H1 (cell line): ENCODE data around the gene CCDC30. TPM values are rescaled to one million over a fixed set of nuclear protein-coding genes. Genes with fewer than 3 reads are reported as not detected.

Experiments used
- CTCF ChIA-PET: fragments of 300-600 bp; sonication (Branson Sonifier 250); formaldehyde crosslinking; loops from one replicate; lab custom pipeline; 2021; ENCODE audit not compliant: partially characterized antibody; lab: Charles Lee
- POLR2A ChIA-PET: fragments of 300-600 bp; sonication (Branson Sonifier 250); formaldehyde crosslinking; loops from one replicate; lab custom pipeline; 2021; ENCODE audit warnings: inconsistent platforms; ENCODE audit not compliant: partially characterized antibody; lab: Charles Lee
- DNase-seq, 2 experiments: peaks; one replicate each; pipeline versions ENCODE4 v3.0.0 to v3.0.0-alpha.2; 2010 to 2022; ENCODE audit warnings: low spot score in 2 of 2, low read depth in 1 of 2, mixed read lengths in 1 of 2
- FAIRE-seq: peaks from 2 replicates; lab custom pipeline; 2011; peaks lifted over from hg19 to GRCh38; lab: Jason Lieb, UNC
- H2AFZ ChIP-seq: 2 replicates; pipeline ENCODE4 v1.8.1; 2012; ENCODE audit warnings: low read length, inconsistent platforms
- H2AK5ac ChIP-seq: 2 replicates; pipeline ENCODE4 v1.6.1; 2013; ENCODE audit warnings: low read depth, low read length
- H2BK120ac ChIP-seq: replicated peaks from 2 replicates; pipeline ENCODE3; 2013; ENCODE audit warnings: low read depth, low read length, inconsistent platforms
- H2BK12ac ChIP-seq: 2 replicates; pipeline ENCODE4 v1.6.1; 2013; ENCODE audit warnings: low read depth, low read length
- H2BK15ac ChIP-seq: 2 replicates; pipeline ENCODE4 v1.6.1; 2013; ENCODE audit warnings: low read length
- H2BK20ac ChIP-seq: 2 replicates; pipeline ENCODE4 v1.6.1; 2013; ENCODE audit warnings: low read length
- H2BK5ac ChIP-seq: 2 replicates; pipeline ENCODE4 v1.6.1; 2013; ENCODE audit warnings: low read depth, low read length
- H3K14ac ChIP-seq: 2 replicates; pipeline ENCODE4 v1.6.1; 2013; ENCODE audit warnings: inconsistent platforms; ENCODE audit not compliant: insufficient read length
- H3K18ac ChIP-seq: 2 replicates; pipeline ENCODE4 v1.6.1; 2013; ENCODE audit warnings: low read length; ENCODE audit errors: extremely low read depth
- H3K23ac ChIP-seq: 2 replicates; pipeline ENCODE4 v1.6.1; 2013; ENCODE audit warnings: inconsistent platforms; ENCODE audit not compliant: insufficient read length
- H3K23me2 ChIP-seq: 2 replicates; pipeline ENCODE4 v1.6.1; 2013; ENCODE audit warnings: low read depth, low read length
- H3K27ac ChIP-seq: 2 replicates; pipeline ENCODE4 v1.6.1; 2011; ENCODE audit warnings: low read depth, low read length, inconsistent platforms
- H3K27me3 ChIP-seq, 4 experiments: replicated peaks in 1 of 4; 1 replicate in 1 of 4; 2 replicates in 3 of 4; pipeline versions ENCODE4 v1.6.1 to v1.8.1; 2011 to 2013; ENCODE audit warnings: low read length in 3 of 4, mild to moderate bottlenecking in 3 of 4, inconsistent platforms in 2 of 4, mixed read lengths in 2 of 4, moderate library complexity in 1 of 4; ENCODE audit not compliant: control insufficient read depth in 3 of 4, insufficient read depth in 3 of 4; ENCODE audit errors: extremely low read depth in 1 of 4
- H3K36me3 ChIP-seq, 4 experiments: 2 replicates each; pipeline versions ENCODE4 v1.6.1 to v1.8.1; 2011 to 2013; ENCODE audit warnings: mild to moderate bottlenecking in 4 of 4, low read length in 3 of 4, moderate library complexity in 2 of 4, control low read depth in 1 of 4, inconsistent platforms in 1 of 4; ENCODE audit not compliant: insufficient read depth in 4 of 4, control insufficient read depth in 2 of 4
- H3K4ac ChIP-seq: replicated peaks from 2 replicates; pipeline ENCODE3; 2013; ENCODE audit warnings: low read length, low read depth, mixed read lengths, inconsistent platforms; ENCODE audit not compliant: insufficient read length
- H3K4me1 ChIP-seq, 4 experiments: replicated peaks in 1 of 4; 1 replicate in 1 of 4; 2 replicates in 3 of 4; pipeline versions ENCODE4 v1.6.1 to v1.8.1; 2011 to 2013; ENCODE audit warnings: low read length in 3 of 4, inconsistent platforms in 2 of 4, mixed read lengths in 1 of 4; ENCODE audit not compliant: insufficient read depth in 4 of 4, control insufficient read depth in 3 of 4
- H3K4me2 ChIP-seq, 2 experiments: 2 replicates each; pipeline versions ENCODE4 v1.6.1 to v1.8.1; 2011 to 2013; ENCODE audit warnings: low read depth in 2 of 2, low read length in 2 of 2, control low read depth in 1 of 2, inconsistent platforms in 1 of 2, mild to moderate bottlenecking in 1 of 2; ENCODE audit not compliant: insufficient read depth in 1 of 2
- H3K4me3 ChIP-seq, 4 experiments: fragments of 200-600, 300-600 bp in 1 of 4; sonication (generic), shearing (Covaris generic), sonication (Bioruptor Twin) in 1 of 4; 2 replicates each; pipeline versions ENCODE4 v1.5.1 to v1.8.1; 2011 to 2016; ENCODE audit warnings: low read length in 4 of 4, low read depth in 3 of 4, control low read depth in 2 of 4, inconsistent platforms in 2 of 4, mild to moderate bottlenecking in 2 of 4, mixed read lengths in 1 of 4, moderate library complexity in 1 of 4; ENCODE audit not compliant: insufficient read depth in 2 of 4; ENCODE audit errors: extremely low read depth in 1 of 4
- H3K56ac ChIP-seq: replicated peaks from 2 replicates; pipeline ENCODE3; 2013; ENCODE audit warnings: low read depth, mild to moderate bottlenecking, mixed read lengths, low read length, inconsistent platforms; ENCODE audit not compliant: insufficient read length
- H3K79me1 ChIP-seq: 2 replicates; pipeline ENCODE4 v1.6.1; 2013; ENCODE audit warnings: low read depth, low read length, control low read depth
- H3K79me2 ChIP-seq, 2 experiments: 2 replicates each; pipeline versions ENCODE4 v1.6.1 to v1.8.1; 2012 to 2013; ENCODE audit warnings: low read length in 2 of 2, mild to moderate bottlenecking in 2 of 2, inconsistent platforms in 1 of 2; ENCODE audit not compliant: insufficient read depth in 2 of 2, control insufficient read depth in 1 of 2
- H3K9ac ChIP-seq, 4 experiments: replicated peaks in 1 of 4; 1 replicate in 1 of 4; 2 replicates in 3 of 4; pipeline versions ENCODE4 v1.6.1 to v1.8.1; 2011 to 2013; ENCODE audit warnings: low read depth in 3 of 4, low read length in 3 of 4, control low read depth in 2 of 4, mild to moderate bottlenecking in 2 of 4, moderate library complexity in 2 of 4, inconsistent platforms in 1 of 4; ENCODE audit errors: extremely low read depth in 1 of 4
- H3K9me3 ChIP-seq, 2 experiments: 2 replicates each; pipeline versions ENCODE4 v1.6.1 to v1.8.1; 2012 to 2013; ENCODE audit warnings: mild to moderate bottlenecking in 2 of 2, moderate library complexity in 2 of 2, control low read depth in 1 of 2, inconsistent platforms in 1 of 2, low read depth in 1 of 2, low read length in 1 of 2, mixed read lengths in 1 of 2; ENCODE audit not compliant: insufficient read depth in 2 of 2
- H4K20me1 ChIP-seq, 2 experiments: replicated peaks in 1 of 2; 2 replicates each; pipeline versions ENCODE3 to v1.8.1; 2011 to 2013; ENCODE audit warnings: inconsistent platforms in 2 of 2, low read length in 2 of 2, mild to moderate bottlenecking in 1 of 2; ENCODE audit not compliant: insufficient read depth in 2 of 2, control insufficient read depth in 1 of 2
- H4K5ac ChIP-seq: 2 replicates; pipeline ENCODE4 v1.6.1; 2013; ENCODE audit warnings: low read length, low read depth, mixed read lengths, inconsistent platforms; ENCODE audit not compliant: insufficient read length
- H4K8ac ChIP-seq: 2 replicates; pipeline ENCODE4 v1.8.0; 2013; ENCODE audit warnings: mild to moderate bottlenecking, moderate library complexity, low read length, inconsistent platforms; ENCODE audit not compliant: insufficient read depth; ENCODE audit errors: extremely low read depth
- H4K91ac ChIP-seq: replicated peaks from 2 replicates; pipeline ENCODE3; 2013; ENCODE audit warnings: low read length, mixed read lengths, inconsistent platforms; ENCODE audit not compliant: insufficient read length
- BACH1 ChIP-seq: IDR thresholded peaks from 2 replicates; pipeline ENCODE4 v1.6.1; 2012; ENCODE audit warnings: low read length, improper control_type of control experiment
- CHD1 ChIP-seq: IDR thresholded peaks from 2 replicates; pipeline ENCODE4 v1.6.1; 2012; ENCODE audit warnings: low read depth, low read length, improper control_type of control experiment
- CREB1 ChIP-seq: IDR thresholded peaks from 2 replicates; pipeline ENCODE4 v1.6.1; 2012; ENCODE audit warnings: inconsistent platforms
- EP300 ChIP-seq, 2 experiments: IDR thresholded peaks; 1 replicate in 1 of 2; 2 replicates in 1 of 2; pipeline ENCODE4 v1.6.1; 2011 to 2012; ENCODE audit warnings: low read depth in 2 of 2, low read length in 2 of 2, mild to moderate bottlenecking in 2 of 2, borderline replicate concordance in 1 of 2, inconsistent platforms in 1 of 2, moderate library complexity in 1 of 2
- JUN ChIP-seq: IDR thresholded peaks from 2 replicates; pipeline ENCODE4 v1.6.1; 2011; ENCODE audit warnings: low read depth, mild to moderate bottlenecking, improper control_type of control experiment, low read length
- KDM4A ChIP-seq: IDR thresholded peaks from one replicate; pipeline ENCODE4 v1.7.1; 2012; ENCODE audit warnings: low read depth, mild to moderate bottlenecking, moderate library complexity, low read length, inconsistent platforms; ENCODE audit not compliant: severe bottlenecking
- MAFK ChIP-seq: IDR thresholded peaks from 2 replicates; pipeline ENCODE4 v1.6.1; 2012; ENCODE audit warnings: low read depth, mild to moderate bottlenecking, improper control_type of control experiment, low read length
- POLR2AphosphoS5 ChIP-seq: IDR thresholded peaks from 2 replicates; pipeline ENCODE4 v1.6.1; 2011; ENCODE audit warnings: low read depth, low read length
- SIRT6 ChIP-seq: IDR thresholded peaks from one replicate; pipeline ENCODE4 v1.7.1; 2012; ENCODE audit warnings: low read length, inconsistent platforms
- SUZ12 ChIP-seq: fragments of 200-600 bp; sonication (generic); IDR thresholded peaks from 2 replicates; pipeline ENCODE4 v1.6.1; 2012; ENCODE audit warnings: mild to moderate bottlenecking, inconsistent platforms, low read length, moderate library complexity, mixed read lengths
- polyA plus RNA-seq, 7 experiments: library from polyadenylated mRNA; depleted of rRNA in 3 of 7; stranded (reverse) in 5 of 7; unstranded in 2 of 7; fragments of >200 nt in 5 of 7; fragments of 200-250 nt in 2 of 7; gene quantifications; 1 replicate in 5 of 7; 2 replicates in 1 of 7; 4 replicates in 1 of 7; pipeline versions ENCODE4 v1.2.1 to v1.2.3, GENCODE V29; 2011 to 2013; ENCODE audit warnings: missing spikeins in 2 of 7, mixed read lengths in 2 of 7
- total RNA-seq: library from RNA; stranded (reverse); fragmentation: NEBNext Ultra II Directional; extraction: Animal tissue kit (Norgen Biotek cat#: 25700); gene quantifications from 2 replicates; pipeline ENCODE4 v1.2.1, GENCODE V29; 2021
- TF ChIP-seq, protein P1 (sequence below), 3 experiments: IDR thresholded peaks; 1 replicate in 2 of 3; 2 replicates in 1 of 3; pipeline versions ENCODE4 v1.5.1 to v1.6.1; 2011; ENCODE audit warnings: low read length in 3 of 3, mild to moderate bottlenecking in 3 of 3, inconsistent platforms in 2 of 3, low read depth in 1 of 3, moderate library complexity in 1 of 3; ENCODE audit not compliant: insufficient read depth in 1 of 3; ENCODE audit errors: control extremely low read depth in 1 of 3

The CCDC30 gene
- total and polyA plus RNA-seq, 2 of the 8 experiments (the other 6 are each of a cell fraction or from before 2014, with no cell fraction given) = 0.60 to 1.8 TPM

DNA sequence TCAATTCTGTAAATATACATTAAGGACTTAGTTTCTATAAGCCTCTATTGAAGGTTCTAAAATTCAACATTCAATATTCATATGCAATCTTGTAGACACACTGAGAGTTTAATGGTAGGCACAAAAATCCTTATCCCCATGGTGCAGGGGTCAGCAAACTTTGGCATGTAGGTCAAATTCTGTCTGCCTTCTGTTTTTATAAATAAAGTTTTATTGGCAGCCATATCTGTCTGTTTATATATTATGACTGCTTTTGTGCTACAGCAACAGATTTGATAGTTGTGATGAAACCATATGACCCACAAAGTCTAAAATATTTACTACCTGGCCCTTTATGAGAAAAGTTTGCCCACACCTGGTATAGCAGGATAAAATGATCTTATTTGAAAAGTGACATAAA is 104.0 kb downstream of the CCDC30 start:
- Histone ChIP-seq H3K4me1 (no peaks in the 10 kb centered on the region), H2AFZ (no peak overlapping the region), H2AK5ac (no peak overlapping the region), H3K9ac (no peak overlapping the region), H3K27me3 (no peaks in the 10 kb centered on the region), H2BK15ac (no peak overlapping the region), H3K23me2 (no peaks in the 10 kb centered on the region), H3K27ac (no peak overlapping the region), H3K56ac (no peak overlapping the region), H3K23ac (no peak overlapping the region), H3K18ac (no peak overlapping the region), H2BK120ac (no peak overlapping the region), H2BK12ac (no peak overlapping the region), H2BK20ac (no peak overlapping the region), H4K20me1 (no peaks in the 10 kb centered on the region), H4K8ac (no peak overlapping the region), H3K4ac (no peak overlapping the region), H3K14ac (no peak overlapping the region), H3K4me2 (no peak overlapping the region), H3K79me2 (no peaks in the 10 kb centered on the region), H3K4me3 (no peak overlapping the region), H3K9me3 (no peaks in the 10 kb centered on the region), H4K5ac (no peak overlapping the region), H4K91ac (no peak overlapping the region), H2BK5ac (no peak overlapping the region), H3K36me3 (no peaks in the 10 kb centered on the region), H3K79me1 (no peaks in the 10 kb centered on the region)
- CTCF ChIA-PET = interaction anchor here (1.1 to 1.2 kb wide), 2 partner anchors 11 to 190 kb away, joined by 3 to 5 read pairs; no protein-coding TSS in a partner anchor
- TF ChIP-seq JUN = no peak
- TF ChIP-seq BACH1 = no peak
- no peak for TF ChIP-seq POLR2AphosphoS5
- no peak for TF ChIP-seq SUZ12
- TF ChIP-seq CREB1 = no peak
- TF ChIP-seq MAFK = no peak
- no peak for TF ChIP-seq EP300 (IDR thresholded peaks at IDR 0.05; ENCODE audit: borderline replicate concordance in 1 of 2, low read depth in 2 of 2, low read length in 2 of 2)
- no peak for TF ChIP-seq CHD1
- TF ChIP-seq KDM4A = no peak
- TF ChIP-seq, protein P1, sequence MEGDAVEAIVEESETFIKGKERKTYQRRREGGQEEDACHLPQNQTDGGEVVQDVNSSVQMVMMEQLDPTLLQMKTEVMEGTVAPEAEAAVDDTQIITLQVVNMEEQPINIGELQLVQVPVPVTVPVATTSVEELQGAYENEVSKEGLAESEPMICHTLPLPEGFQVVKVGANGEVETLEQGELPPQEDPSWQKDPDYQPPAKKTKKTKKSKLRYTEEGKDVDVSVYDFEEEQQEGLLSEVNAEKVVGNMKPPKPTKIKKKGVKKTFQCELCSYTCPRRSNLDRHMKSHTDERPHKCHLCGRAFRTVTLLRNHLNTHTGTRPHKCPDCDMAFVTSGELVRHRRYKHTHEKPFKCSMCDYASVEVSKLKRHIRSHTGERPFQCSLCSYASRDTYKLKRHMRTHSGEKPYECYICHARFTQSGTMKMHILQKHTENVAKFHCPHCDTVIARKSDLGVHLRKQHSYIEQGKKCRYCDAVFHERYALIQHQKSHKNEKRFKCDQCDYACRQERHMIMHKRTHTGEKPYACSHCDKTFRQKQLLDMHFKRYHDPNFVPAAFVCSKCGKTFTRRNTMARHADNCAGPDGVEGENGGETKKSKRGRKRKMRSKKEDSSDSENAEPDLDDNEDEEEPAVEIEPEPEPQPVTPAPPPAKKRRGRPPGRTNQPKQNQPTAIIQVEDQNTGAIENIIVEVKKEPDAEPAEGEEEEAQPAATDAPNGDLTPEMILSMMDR (IDR thresholded peaks at IDR 0.05; ENCODE audit: control extremely low read depth in 1 of 3, insufficient read depth in 1 of 3, low read depth in 1 of 3, low read length in 3 of 3) = no peak
- TF ChIP-seq SIRT6 = no peak
- POLR2A ChIA-PET = interaction anchor here (0.6 kb wide), 1 partner anchor 117 kb away, joined by 4 read pairs; no protein-coding TSS in a partner anchor
- DNase-seq (no peak), FAIRE-seq (no peak)
